KOPT-K1 (cell line): ENCODE results near the gene ZNF579.

Source experiments
- H3K27ac ChIP-seq: fragments of 200-600 bp; sonication (generic); 2 replicates; pipeline ENCODE4 v1.5.1; 2016; ENCODE audit warnings: antibody characterized with exemption, mild to moderate bottlenecking, low read depth, low read length; ENCODE audit not compliant: poor library complexity, severe bottlenecking
- H3K36me3 ChIP-seq: fragments of 200-600 bp; sonication (generic); 2 replicates; pipeline ENCODE4 v1.5.1; 2017; ENCODE audit warnings: antibody characterized with exemption, mild to moderate bottlenecking, low read length, moderate library complexity; ENCODE audit not compliant: insufficient read depth
- H3K9me3 ChIP-seq: fragments of 200-600 bp; sonication (generic); 2 replicates; pipeline ENCODE4 v1.5.1; 2017; ENCODE audit warnings: antibody characterized with exemption, low read length, mild to moderate bottlenecking; ENCODE audit not compliant: insufficient read depth, poor library complexity, severe bottlenecking

Gene ZNF579

DNA sequence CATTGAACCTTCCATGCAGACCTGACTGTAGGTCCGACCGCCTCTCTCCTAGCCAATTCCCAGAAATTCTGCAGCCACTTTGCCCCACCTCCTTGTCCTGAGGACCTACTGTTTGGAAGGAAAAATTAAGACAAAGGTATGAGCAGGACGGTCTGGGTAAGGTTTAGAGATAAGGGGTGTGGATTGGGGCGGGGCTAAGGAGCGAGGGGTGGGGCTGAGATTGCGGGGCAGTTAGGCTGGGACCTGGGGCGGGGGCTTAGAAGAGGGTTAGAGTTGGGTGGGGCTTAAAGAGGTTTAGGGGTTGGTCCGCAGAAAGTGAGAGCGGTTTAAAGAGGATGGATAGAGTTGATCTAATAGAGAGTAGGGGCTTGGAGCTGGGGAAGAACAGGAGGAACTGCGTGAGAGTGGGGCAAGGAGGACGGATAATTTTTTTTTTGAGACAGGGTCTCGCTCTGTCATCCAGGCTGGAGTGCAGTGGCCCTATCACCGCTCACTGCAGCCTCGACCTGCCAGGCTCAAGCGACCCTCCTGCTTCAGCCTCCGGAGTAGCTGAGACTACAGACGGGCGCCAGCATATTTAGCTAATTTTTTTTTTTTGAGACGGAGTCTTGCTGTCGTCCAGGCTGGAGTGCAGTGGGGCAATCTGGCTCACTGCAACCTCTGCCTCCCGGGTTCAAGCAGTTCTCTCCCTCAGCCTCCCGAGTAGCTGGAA is 23.1 kb upstream of the ZNF579 start:
- no peak overlapping the region for H3K27ac ChIP-seq
- 0 out of 2 replicates have a peak, but pooled peaks cover 2% of the 10 kb centered on the region for H3K36me3 ChIP-seq
- H3K9me3 ChIP-seq, result no peaks in the 10 kb centered on the region

DNA sequence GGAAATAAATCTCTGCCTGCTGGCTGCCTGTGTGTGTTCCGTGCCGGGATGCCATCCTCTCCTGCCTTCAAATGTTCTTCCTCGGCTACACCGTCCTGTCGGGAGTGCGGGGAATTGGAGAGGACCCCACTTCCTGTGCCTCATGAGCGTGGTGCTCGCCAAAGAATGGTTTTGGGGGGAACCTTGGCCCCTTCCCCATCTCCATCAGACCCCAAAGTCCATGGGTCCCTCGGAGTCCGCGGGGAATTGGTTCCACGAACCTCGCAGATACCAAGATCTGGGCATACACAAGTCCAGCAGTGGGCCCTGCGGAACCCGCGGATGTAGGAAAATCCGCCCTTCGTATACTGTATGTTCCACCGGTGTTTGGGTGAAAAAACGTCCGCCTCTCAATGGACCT is 22.5 kb upstream of the ZNF579 start:
- H3K36me3 ChIP-seq, result no peaks in the 10 kb centered on the region
- no peak overlapping the region for H3K27ac ChIP-seq
- no peaks in the 10 kb centered on the region for H3K9me3 ChIP-seq

DNA sequence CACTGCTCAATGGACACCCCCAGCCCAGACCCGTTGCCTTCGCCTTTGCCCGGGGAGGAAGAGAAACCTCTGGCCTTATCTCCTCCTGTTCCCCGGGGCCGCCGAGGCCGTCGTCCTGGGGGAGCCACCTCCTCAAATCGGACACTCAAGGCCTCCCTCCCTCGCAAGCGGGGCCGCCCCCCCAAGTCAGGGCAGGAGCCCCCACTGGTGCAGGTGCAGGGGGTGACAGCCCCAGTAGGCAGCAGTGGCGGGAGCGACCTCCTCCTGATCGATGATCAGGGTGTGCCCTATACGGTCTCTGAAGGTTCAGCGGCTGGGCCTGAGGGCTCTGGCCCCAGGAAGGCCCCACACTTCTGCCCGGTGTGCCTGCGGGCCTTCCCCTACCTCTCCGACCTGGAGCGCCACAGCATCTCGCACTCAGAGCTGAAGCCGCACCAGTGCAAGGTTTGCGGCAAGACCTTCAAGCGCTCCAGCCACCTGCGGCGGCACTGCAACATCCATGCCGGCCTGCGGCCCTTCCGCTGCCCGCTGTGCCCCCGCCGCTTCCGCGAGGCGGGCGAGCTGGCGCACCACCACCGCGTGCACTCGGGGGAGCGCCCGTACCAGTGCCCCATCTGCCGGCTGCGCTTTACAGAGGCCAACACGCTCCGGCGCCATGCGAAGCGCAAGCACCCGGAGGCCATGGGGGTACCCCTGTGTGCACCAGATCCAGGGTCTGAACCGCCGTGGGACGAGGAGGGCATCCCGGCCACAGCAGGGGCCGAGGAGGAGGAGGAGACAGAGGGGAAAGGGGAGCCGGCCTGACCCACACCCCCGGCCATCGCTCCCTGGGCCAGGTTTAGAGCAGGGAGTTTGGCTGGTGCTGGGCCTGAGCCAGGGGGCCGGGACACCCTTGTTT is 21.7 kb upstream of the ZNF579 start:
- Histone ChIP-seq H3K36me3 (peaks cover under 1% of the 10 kb centered on the region; the same call in 1 of the 2 replicates), H3K27ac (no peak overlapping the region)

DNA sequence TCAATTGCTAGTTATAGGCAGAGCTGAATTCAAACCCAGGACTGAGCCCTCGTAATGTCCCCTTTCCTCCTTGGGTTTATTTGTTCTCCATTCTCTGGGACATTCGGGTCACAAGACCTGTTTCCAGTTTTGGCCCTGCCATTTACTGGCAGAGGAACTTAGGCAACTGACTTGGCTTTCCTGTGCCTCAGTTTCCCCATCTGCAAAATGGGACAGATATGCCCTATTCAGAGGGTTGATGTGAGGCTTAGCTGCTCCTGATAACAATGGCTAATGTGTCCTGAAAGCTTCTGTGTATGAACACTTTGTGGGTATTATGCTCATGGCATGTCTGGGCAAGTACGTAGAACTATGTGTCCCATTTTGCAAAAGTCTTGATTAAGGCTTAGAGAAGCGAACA is 20.4 kb upstream of the ZNF579 start:
- peaks cover 13% of the 10 kb centered on the region for H3K36me3 ChIP-seq
- H3K9me3 ChIP-seq, result no peaks in the 10 kb centered on the region
- peak overlapping the region; percentile 97 for H3K27ac ChIP-seq

More for the DNA sequence above, 21.7 kb upstream of the ZNF579 start:
- H3K9me3 ChIP-seq, result no peaks in the 10 kb centered on the region

DNA sequence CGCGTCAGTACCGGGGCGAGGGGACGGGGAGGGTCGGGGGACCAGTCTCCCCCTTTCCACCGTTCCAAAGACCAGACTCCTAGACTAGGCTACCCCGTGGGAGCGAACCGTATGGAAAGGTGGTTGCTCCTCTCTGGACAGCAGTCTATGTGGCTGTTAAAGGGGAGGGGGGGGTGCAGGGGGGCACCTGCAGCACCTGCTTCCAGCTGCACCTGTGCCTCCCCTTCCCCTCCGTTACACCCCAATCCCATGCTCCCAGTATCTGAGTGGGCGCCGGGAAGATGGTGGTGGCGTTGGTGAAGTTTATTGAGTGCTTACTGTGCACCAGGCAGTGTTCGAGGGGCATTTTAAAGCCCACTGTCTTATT is 20.0 kb upstream of the ZNF579 start:
- Histone ChIP-seq H3K9me3 (no peaks in the 10 kb centered on the region), H3K36me3 (peaks cover 17% of the 10 kb centered on the region), H3K27ac (peak overlapping the region; percentile 97)

DNA sequence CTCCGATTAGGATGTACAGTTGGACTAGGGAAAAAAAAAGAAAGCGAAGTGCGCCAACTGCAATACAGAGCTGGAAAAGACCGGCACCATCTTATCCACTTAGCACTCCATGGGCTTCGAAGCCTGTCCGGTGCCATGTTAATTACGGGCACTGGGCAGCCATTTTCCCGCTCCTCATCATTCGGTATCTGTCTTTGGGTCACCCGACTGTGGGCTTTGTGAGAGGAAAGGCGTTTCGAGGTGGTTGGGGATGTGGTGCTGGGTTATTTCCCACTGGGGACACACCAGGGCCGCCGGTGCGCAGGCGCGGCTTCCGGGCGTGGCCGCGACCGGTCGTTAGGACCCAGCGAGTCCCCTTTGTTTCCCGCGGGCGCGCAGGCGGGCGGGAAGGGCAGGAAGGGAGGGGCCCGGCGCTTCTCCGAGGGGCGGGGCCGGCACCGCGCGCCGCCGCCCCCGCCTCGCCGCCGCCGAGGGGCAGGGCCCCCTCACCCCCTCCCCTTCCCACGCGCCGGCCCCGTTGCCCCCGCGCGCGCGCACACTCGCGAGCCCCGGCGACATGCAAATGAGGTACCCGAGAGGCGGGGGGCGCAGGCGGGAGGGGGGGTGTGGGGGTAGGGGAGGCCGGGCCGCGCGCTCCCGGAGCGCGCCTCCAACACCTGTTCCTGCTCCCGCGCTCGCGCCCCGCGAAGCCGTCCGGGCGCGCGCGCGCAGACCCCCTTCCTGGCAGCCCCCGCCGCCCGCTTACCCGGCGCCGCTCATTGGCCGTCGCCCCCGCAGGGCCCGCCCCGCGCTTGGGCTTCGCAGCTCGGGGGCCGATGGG is 19.4 kb upstream of the ZNF579 start, which contains the start of gene ZNF524:
Gene ZNF524, plus strand, starts transcription at position 447 of the 820 bp plus-strand sequence. CDS start 1,825 bp downstream, outside the sequence.
- H3K27ac ChIP-seq, result peak within 1 kb of the TSS; percentile 97
- peaks cover 23% of the 10 kb centered on the region for H3K36me3 ChIP-seq
- H3K9me3 ChIP-seq, result no peaks in the 10 kb centered on the region

DNA sequence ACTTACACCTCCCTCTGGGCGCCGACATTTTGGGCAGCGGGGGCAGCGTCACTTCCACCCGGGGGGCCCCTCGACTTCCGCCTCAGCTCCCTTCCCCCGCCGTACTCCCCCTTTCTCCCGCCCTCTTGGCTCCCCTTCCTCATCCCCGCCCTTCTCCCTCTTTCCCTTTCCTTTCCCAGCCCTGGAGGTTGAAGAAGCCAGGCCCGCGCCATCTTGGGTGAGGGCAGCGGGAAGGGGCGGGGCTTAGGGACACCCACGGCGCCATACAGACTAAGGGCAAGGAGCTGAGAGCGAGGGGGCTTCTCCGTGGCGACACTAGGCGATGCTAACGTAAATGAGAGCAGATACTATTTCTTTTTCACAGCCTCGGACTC is 18.8 kb upstream of the ZNF579 start, which contains the start of gene FIZ1:
Gene FIZ1, minus strand, starts transcription at position 50 of the 374 bp plus-strand sequence. CDS start 1,652 bp downstream, outside the sequence.
- Histone ChIP-seq H3K36me3 (peaks cover 28% of the 10 kb centered on the region), H3K27ac (peak within 1 kb of the TSS; percentile 97), H3K9me3 (no peaks in the 10 kb centered on the region)

DNA sequence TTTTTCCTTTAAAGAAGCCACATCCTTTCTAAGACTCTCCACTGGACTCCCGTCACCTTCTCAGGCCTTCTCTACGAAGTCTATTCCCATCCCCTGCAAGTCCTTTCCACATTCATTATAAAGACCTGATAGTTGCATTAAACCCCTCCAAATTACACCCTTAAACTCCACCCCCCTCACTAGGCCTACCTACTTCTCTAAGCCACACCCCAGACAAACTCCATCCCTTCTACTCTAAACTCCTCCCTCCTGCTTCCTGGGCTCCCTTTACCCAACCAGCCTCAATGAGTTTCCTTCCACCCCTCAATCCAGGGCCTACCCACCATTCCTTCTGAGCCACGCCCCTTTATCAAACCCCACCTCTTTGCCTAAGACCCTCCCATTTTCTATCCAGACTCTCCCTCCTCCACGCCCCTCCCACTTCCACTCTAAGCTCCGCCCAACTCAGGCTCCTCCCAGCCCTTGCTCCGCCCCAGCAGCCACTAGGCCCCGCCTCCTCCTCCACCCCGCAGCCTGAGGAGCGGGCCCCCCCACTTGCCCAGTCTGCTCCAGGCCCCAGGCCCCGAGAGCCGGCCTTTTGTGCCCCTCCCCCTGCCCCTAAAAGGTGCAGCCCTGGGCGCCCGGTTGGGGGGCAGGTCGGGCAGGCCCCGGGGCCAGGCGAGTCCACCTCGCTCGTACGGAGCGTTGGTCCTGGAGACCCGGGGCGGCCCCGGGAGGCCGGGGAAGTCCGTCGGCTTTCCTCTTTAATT is 18.2 kb upstream of the ZNF579 start:
- H3K36me3 ChIP-seq, result peaks cover 31% of the 10 kb centered on the region
- peak overlapping the region; percentile 97 for H3K27ac ChIP-seq
- no peaks in the 10 kb centered on the region for H3K9me3 ChIP-seq

DNA sequence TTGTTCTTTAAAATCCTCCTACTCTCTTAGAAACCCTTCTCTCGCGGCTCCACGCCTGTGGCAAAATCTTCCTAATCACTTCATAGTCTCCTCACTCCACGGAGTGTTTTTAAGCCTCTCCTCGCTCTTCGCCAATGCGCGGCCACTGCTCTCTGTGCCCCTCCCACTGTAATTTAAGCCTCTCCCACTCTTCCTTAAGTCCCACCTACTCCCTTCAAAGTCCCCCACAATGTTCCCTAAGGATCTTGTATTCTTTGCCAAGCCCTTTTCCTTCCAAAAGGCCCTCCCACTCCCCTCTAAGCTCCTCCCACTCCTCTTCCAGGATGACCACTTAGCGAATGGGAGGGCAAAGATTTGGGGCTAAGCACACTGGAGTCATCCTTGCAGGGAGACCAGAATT is 17.4 kb upstream of the ZNF579 start:
- peaks cover 37% of the 10 kb centered on the region for H3K36me3 ChIP-seq
- no peaks in the 10 kb centered on the region for H3K9me3 ChIP-seq
- no peak overlapping the region for H3K27ac ChIP-seq

DNA sequence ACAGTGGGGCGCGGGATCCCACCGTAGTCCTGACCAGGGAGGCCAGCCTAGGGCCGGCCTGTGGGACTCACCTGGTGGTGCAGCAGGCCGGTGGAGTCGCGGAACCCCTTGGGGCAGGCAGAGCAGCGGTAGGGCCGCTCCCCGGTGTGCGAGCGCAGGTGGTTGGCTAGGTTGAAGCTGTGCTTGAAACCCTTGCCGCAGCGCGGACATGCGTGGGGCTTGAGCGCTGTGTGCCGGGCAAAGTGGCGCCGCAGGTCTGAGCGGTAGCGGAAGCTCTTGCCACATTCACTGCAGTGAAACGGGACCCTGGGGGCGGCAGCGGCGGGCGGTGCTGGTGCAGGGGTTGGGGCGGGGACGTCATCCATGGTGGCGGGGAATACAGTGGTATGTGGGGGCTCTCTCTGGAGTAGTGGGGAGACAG is 16.9 kb upstream of the ZNF579 start:
- no peaks in the 10 kb centered on the region for H3K9me3 ChIP-seq
- H3K27ac ChIP-seq, result no peak overlapping the region
- peaks cover 41% of the 10 kb centered on the region for H3K36me3 ChIP-seq

DNA sequence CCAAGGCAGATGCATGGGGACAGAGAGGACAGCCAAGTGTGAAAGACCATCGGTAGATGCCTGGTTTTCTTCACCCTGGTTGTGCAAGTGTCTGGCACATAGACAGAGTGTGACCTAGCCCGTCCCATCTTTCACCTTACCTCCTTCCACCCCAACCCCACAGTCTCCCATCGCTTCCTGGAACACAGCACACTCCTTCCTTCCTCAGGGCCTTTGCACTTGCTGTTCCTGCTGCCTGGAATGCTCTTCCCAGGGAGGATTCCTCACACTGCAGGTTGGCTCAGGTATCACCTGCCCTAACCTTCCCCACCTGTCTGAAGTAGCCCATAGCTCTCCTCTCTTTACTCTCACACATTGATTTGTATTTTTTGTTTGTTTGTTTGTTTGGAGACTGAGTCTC is 15.7 kb upstream of the ZNF579 start:
- peaks cover 53% of the 10 kb centered on the region for H3K36me3 ChIP-seq
- H3K27ac ChIP-seq, result no peak overlapping the region
- H3K9me3 ChIP-seq, result no peaks in the 10 kb centered on the region

DNA sequence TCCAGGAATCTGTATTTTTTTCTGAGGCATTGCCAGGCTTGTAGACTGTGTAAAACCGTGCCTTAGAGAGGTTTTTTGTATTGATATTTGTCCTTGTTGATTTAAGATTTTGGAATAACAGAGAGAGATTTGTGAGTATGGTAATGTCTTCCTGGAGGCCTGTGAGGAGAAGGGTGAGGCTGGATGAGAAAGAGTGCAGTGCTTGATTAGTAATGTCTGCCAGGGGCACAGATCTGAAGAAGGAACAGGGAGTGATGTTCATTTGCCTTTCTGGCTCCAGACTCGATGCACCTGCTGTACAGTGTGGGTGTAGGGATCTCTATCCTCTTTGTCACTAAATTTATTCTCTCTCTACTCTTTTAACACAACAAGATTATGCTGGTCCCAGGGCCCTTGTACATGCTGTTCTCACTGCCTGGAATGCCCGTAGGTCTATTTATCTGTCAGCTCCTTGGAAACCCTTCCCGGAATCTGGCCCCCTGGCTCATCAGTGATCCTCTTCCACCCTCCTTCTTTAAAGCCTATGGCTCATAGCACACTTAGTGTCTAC is 14.4 kb upstream of the ZNF579 start:
- Histone ChIP-seq H3K27ac (no peak overlapping the region), H3K9me3 (no peaks in the 10 kb centered on the region), H3K36me3 (peaks cover 54% of the 10 kb centered on the region)

DNA sequence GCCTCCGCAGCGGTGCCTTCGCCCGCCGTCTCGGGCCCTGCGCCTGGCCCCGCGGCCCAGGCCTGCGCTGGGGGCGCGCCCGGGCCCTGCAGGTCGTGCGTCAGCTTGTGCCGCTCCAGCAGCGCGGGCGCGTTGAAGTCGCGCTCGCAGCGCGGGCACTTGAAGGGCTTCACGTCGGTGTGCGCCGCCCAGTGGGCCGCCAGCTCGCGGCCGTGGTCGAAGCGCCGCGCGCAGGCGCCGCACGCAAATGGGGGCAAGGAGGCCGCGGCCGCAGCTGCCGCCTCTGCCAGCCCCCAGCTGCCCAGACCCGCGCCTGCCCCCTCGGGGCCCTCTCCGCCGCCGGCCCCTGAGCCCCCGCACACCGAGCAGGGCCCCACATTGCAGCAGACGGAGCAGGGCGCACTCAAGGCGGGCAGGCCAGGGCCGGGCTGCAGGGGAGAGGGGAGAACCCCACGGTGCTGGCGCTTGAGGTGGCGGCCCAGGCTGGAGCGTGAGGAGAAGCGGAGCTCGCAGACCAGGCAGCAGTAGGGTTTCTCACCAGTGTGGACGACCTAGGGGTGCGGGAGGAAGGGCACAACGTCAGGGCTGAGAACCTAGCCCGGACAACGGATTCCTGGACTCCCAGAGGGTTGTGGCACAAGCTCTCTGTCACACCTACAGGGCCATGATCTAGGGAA is 12.6 kb upstream of the ZNF579 start:
- Histone ChIP-seq H3K9me3 (no peaks in the 10 kb centered on the region), H3K27ac (no peak overlapping the region), H3K36me3 (peaks cover 54% of the 10 kb centered on the region)
